GM19395 (cell line): ENCODE measurements around the gene SVEP1.
"Not testable (repeated sequence)": the region's sequence is repeated elsewhere in the genome, so short reads cannot be mapped to it uniquely, and the experiment has no call there.

Experiments used
- ATAC-seq: cut with Tn5 transposase; IDR thresholded peaks from one replicate; pipeline ENCODE4 v1.9.1; 2021; ENCODE audit warnings: mild to moderate bottlenecking, moderate library complexity; ENCODE audit not compliant: unreplicated experiment

Gene SVEP1

DNA sequence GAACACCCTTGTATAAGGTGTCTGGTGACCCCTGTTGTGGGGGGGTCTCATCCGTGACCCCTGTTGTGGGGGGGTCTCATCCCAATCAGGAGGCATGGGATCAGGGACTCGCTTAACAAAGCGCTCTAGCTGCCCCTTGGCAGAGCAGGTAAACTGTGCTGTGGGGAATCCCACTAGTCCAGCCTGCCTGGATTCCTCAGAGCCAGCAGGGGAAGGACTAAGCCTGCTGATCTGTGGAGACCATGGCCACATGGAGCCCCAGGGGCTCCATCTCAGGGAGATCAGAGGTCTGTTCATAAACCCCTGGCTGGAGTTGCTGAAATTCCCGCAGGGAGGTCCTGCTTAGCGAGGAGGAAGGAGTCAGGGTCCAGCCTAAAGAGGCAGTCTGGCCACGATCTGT is 196.1 kb downstream of the SVEP1 start:
- ATAC-seq: no peak

DNA sequence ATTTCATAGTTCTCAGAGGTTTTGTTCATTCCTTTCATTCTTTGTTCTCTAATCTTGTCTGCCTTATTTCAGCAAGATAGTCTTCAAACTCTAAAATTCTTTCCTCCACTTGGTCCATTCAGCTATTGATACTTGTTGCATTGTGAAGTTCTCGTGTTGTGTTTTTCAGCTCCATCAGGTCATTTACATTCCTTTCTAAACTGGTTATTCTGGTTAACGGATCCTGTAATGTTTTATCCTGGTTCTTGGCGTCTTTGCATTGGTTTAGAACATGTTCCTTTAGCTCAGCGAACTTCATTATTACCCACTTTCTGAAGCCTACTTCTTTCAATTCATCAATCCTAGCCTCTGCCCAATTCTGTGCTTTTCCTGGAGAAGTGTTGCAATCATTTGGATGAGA is 196.8 kb downstream of the SVEP1 start:
- no peak for ATAC-seq

DNA sequence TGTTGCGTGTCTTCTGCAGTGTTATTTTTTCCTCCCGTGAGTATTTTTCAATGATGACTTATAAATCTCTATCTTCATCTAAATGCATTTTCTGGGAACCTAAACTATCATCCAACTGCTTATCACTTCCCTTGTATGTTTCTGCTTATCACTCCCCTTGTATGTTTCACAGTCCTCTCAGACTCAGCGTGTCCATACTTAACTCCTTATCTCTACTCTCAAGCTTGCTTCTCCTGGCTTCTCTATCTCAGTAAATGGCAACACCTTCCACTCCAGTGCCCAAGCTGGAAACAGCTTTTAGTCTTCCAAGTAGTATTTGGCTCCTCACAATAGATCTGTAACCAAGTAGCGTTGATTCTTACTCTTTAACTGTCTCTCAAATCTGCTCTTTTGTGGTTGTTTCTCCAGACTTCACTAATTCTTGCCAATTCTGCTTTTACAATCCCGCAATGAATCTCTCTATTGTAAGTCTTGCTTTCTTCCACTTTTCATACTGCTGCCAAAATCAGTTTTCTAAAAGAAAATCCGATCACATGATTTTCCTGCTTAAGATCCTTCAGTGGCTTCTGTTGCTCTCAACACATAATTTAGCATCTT is 208.0 kb downstream of the SVEP1 start:
- no peak for ATAC-seq

DNA sequence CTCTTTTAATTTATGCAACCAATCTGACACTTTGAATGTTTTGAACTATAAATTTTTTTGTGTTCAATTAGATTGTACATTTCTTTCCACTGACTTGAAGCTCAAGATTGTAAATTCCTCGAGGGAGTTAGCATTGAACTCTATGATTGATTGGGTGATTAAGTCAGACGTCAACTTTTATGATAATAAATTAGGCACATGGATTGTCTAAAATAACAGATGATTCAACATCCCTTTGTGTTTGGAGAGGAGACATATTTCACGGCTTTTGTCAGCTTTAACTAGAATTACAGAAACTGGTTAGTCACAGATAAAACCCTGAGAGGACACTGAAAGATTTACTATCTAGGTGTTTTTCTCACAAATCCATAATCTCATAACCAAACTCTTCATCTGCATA is 209.2 kb downstream of the SVEP1 start:
- ATAC-seq: no peak

DNA sequence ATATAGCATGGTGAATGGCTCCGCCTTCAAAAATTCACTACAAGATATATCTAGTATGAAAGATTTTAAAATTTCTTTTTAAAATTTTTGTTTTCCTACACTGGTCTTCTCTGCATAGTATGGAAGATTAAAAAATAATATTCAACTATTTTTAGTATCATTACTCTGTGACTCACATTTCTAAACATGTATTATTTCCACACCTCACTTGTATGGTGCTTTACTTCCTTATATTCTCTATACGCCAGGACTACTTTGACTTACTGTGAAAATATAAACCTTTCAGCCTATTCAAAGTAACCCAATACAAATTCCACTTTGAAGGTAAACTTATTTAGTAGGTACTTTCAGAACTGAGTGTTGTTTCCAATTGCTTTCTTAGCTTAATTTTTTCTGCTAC is 215.1 kb downstream of the SVEP1 start:
- ATAC-seq: no peak

DNA sequence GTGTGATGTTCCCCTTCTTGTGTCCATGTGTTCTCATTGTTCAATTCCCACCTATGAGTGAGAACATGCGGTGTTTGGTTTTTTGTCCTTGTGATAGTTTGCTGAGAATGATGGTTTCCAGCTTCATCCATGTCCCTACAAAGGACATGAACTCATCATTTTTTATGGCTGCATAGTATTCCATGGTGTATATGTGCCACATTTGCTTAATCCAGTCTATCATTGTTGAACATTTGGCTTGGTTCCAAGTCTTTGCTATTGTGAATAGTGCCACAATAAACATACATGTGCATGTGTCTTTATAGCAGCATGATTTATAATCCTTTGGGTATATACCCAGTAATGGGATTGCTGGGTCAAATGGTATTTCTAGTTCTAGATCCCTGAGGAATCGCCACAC is 220.5 kb downstream of the SVEP1 start:
- not testable (repeated sequence) for ATAC-seq

DNA sequence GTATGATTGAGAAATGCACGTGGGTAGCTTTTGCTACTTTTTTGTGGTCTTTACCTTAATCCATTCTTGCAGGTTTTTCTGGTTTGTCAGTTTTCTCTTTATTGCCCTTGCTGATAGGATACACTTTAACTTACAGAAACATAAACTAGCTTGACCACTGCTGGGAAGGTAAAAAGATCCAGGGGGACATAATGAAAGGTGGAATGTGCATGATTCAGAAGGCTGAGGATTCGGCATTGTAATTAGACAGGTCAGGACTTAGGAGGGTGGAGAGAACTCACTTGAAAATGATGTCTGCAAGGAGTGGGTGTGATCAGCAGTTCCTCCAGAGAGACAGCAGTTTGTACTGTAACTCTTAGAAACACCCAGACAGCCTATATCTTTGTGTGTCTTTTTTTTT is 222.0 kb downstream of the SVEP1 start:
- no peak for ATAC-seq

DNA sequence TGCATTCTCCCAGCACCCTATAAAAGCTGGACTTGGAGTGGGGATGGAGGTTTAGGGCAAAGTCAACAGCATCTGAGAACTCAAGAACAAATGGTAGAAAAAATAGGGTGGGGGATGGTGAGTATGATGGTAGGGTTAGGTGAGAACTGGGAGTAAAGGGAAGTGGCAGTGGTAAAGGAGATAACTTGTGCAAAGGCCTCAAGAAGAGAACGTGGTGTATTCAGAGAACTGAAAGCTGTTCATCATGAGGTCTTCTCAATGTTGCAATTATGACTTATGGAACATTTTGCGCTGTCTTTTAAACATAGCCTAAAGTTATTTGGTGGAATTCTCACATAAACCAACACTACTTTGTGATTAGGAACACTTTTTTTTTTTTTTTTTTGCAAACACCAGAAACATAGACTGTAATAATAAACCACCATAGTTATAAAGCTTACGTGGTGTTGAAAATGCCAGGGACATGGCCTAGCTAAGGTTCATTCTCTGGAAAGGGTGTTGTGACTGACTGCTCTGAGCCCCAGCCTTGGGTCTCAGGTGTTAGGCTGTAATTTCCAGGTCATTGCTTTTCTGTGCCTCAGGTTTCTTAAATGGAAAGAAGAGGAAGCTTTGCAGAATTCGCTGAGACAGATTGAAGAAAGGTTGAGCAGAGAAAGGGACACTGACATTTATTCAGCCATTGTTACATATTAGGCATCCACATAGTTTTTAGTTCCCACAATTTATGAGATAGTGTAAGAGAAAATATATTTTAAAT is 222.7 kb downstream of the SVEP1 start:
- ATAC-seq: no peak

DNA sequence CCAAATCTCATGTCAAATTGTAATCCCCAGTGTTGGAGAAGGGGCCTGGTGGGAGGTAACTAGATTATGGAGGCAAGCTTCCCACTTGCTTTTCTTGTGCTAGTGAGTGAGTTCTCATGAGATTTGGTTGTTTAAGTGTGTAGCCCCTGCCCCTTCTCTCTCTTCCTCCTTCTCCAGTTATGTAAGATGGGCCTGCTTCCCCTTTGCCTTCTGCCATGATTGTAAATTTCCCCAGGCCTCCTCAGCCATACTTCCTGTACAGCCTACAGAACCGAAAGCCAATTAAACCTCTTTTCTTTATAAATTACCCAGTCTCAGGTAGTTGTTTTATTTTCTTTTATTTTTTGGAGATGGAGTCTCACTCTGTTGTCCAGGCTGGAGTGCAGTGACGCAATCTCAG is 223.6 kb downstream of the SVEP1 start:
- ATAC-seq: no peak

DNA sequence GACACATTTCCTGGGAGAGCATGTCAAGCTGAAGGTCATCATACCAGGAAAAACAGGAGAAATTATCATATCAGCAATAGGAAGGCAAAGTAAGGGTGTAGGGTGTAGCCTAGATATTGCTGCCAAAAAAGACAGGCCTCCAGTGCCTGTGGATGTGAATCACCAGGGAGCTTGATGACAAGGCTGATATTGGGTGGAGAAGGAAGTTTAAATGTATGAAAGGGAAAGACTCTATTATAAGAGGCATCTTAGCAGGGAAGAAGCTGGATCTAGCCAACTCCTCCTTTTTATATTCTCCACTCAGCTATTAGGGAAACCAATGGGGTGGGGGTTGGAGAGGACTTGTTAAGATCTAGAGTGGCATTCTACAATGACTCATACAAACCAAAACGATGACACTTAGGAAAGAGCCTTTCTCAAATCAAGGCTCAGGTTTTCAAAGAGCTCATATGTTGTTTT is 228.5 kb downstream of the SVEP1 start:
- ATAC-seq: no peak

DNA sequence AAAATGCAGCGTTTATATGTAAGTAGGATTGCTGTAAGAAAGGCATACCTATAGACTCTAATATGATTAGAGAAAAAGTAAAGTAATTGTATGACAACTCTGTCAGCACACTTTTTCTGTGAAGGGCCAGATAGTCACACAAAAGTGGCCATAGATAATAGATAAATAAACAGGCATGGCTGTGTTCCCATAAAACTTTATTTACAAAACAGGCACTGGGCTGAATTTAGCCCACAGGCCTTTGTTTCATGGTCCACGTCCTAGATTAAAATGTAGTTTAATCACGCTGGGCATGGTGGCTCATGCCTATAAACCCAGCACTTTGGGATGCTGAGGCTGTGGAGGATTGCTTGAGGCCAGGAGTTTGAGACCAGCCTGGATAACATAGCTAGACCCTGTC is 233.2 kb downstream of the SVEP1 start:
- ATAC-seq: no peak

DNA sequence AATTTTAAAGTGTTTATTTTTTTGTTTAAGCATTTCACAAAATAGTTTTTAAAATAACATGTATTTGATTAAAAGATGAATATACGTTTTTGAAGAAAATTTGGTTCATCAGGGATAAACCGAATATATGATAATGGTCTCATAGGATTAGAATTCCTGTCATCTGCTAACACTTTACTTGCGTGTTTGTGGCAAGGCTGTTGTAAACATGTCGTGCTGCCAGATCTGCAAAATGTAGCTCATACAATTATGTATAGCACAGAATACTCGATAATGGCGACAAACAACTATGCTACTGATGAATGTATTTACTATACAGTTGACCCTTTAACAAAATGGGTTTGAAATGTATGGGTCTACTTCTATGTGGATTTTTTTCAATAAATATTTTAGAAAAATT is 234.7 kb downstream of the SVEP1 start:
- ATAC-seq: no peak

DNA sequence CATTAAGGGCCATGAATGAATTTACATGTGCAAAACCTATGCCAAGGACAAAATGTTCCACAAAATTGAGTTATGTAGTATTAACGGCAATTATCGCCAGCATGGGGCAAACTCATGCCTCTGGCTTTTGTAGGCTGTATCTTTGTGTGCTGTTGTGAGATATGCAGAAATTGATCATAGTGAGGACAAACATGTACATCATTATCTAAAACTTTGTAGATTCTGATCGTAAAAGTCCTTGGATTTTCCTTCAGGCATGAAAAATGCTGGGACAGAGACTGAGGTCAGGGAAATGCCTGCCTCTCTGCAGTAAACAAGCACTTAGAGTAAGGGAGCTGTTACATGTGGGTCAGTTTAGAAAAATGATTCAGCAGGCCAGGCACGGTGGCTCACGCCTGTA is 236.0 kb downstream of the SVEP1 start:
- no peak for ATAC-seq

DNA sequence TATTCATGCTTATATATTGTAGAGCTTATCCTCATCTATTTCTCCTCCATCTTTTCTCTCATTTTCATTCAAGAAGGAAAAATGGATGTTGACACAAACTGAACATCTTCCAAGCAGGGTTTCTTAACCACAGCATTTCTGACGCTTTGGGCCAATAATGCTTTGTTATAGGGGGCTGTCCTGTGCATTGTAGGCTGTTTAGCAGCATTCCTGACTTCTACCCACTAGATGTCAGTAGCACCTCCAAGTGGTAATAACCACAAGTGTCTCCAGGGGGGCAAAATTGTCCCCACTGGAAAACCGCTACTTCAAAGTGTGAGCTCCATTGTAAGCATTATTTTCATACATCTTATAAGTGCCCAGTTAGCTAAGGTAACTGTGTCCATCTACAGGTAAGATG is 239.2 kb downstream of the SVEP1 start:
- no peak for ATAC-seq

DNA sequence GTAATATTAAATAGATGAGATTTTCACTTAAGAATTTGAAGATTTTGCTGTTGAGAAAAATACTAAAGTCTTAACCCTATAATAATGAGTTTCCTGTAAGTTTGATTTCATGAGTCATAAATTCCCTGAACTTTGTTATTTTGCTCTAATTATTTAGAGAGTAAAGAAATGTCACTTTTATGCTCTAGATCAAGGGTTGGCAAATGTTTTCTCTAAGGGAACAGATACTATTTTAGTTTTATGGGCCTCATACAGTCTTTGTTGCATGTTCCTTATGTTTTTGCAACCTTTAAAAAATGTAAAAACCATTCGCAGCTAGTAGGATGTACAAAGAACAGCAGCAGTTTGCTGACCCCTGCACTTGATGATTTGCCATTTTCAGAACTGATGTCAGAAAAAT is 241.4 kb downstream of the SVEP1 start:
- ATAC-seq: no peak

DNA sequence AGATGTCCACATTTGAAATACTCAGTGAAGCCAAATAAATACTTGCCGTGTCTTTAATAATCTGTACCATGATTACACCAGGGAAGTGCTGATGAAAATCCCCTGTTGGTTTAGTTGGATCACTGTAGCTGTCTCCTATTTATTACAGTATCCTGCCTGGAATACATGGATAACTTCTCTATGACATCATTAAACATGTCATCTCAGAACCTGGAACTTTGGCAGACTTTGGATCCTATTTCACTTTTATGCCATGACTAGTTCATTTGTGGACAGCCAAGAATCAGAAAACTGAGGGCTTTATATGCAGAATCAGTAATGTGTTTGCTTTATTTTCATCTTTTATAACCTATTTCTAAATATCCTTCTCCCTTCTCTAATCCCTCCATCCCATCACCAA is 241.8 kb downstream of the SVEP1 start, which contains the start of gene TXNDC8:
TSS of gene TXNDC8 (minus strand) at position 137 of the 400 bp plus-strand sequence.
- ATAC-seq: no peak

DNA sequence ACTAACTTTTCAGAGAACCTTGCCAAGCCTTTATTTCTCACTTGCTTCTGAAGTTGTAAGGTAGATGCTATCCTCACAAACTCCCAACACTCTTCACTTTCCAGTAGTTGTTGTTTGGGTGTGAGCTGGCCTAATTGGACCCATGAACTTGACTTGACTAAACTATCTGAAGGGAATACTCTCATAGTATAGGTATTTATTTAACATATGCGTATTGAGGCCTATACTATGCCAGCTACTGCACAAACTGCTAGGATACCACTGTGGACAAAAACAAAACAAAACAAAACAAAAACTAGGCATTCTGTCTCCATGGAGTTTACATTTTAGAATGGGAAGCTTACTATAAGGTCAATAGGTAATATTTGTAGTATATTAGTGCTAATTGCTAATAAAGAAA is 243.2 kb downstream of the SVEP1 start:
- no peak for ATAC-seq

DNA sequence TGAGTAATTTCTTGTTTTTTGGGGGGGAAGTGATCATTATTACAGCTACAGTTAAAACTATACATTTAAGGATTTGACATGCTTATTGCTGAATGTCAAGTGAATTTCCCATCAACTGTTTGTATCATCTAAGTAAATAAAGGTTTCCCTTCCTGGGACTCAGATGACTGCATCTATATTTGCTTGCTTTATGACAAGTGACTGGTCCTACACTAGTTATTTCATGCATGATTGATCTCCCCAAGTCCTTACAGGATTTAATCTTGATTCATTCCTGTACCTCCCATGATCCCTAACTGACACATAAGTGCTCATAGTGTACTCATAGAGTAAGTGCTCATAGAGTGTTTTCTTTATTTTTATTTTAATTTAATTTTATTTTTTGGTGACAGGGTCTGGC is 244.7 kb downstream of the SVEP1 start:
- ATAC-seq: peak; percentile 32

DNA sequence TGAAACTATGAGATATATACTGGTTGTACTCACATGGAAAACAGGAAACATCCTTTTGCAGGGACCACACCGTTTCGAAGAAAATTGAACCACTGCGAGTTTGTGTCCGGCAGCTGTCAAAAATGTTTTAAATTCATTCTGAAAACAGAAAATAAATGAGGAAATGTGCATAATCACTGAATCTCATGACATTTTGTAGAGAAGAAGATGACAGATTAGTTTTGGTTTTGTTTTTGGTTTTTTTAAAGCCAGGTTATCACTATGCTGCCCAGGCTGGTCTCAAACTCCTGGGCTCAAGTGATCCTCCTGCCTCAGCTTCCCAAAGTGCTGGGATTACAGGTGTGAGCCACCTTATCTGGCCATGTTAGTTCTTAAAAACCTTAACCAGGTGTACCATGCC is 245.4 kb downstream of the SVEP1 start:
- ATAC-seq: peak; percentile 87

DNA sequence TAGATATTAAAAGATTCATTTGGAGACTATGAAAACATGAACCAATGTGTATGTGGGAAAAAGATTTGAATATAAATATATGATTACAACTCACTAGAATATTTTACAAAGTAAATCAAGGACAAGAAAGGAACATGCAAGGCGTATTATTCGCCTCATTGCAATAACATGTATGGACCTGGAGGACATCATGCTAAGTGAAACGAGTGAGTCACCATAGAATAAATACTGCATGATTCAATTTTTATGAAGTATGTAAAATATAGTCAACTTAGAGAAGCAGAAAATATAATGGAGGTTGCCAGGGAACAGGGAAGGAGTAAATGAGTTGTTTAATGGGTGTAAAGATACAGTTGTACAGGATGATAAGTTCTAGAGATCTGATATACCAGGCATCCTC is 246.8 kb downstream of the SVEP1 start:
- no peak for ATAC-seq

DNA sequence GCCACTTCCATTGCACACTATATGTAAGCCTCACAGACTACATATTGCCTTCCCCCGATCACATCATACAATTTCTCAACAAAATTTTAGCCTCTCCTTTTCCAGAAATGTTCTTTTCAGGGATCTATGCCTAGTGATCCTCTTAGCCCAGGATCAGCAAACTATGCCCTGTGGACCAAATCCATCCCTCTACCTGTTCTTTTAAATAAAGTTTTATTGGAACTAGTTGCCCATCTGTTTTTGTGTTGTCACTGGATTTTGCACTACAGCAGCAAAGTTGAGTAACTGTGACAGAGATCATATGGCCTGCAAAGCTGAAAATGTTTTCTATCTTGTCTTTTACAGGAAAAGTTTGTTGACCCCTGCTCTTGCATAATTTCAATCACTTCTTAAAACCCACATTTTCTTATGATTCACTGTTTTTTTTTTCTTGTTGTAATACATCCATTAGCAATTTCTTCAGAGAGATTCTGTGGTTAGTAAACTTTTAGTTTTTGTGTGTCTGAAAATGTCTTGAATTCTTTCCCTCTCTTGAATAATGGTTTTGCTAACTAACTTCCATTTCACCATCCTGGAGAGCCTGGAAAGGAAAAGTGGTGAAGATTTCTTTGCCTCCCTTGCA is 248.9 kb downstream of the SVEP1 start:
- no peak for ATAC-seq

DNA sequence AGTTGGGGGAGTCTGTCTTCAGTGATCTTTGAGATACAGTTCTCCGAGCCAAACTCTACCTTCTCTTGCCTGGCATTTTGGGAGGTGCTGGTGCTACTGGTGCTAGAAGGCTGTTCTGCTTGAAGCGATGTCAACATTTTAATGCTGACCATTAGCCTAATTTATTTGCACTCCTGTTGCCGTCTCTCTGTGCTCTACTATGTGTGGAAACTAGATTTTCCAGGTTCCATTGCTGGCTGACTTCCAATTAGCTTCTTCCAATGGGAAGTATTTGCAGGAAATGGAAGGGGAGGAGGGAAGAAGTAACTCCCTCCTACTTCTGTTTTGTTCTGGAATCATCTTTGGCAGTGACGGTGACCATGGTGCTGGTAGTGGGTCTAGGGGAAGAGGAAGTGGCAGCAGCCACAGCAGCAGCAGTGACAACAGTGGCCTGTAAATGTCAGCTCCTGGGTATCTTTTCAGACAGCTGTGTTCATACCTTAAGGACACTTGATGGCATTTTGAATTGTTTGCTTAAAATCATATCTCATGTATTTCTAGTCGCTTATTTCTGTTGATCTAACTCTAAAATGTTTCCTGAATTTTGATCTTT is 249.8 kb downstream of the SVEP1 start:
- no peak for ATAC-seq
